GM18873 (cell line): ENCODE measurements around the gene CD109.
"Not testable (repeated sequence)": the region's sequence is repeated elsewhere in the genome, so short reads cannot be mapped to it uniquely, and the experiment has no call there.

Experiments used
- ATAC-seq: cut with Tn5 transposase; IDR thresholded peaks from one replicate; pipeline ENCODE4 v1.9.1; 2021; ENCODE audit warnings: mild to moderate bottlenecking, moderate library complexity, moderate number of reproducible peaks; ENCODE audit not compliant: unreplicated experiment, low FRiP score

CD109 gene

GRCh38 chr6:73769976-73770375 lies 74.0 kb downstream of the CD109 start:
- ATAC-seq: no peak

DNA sequence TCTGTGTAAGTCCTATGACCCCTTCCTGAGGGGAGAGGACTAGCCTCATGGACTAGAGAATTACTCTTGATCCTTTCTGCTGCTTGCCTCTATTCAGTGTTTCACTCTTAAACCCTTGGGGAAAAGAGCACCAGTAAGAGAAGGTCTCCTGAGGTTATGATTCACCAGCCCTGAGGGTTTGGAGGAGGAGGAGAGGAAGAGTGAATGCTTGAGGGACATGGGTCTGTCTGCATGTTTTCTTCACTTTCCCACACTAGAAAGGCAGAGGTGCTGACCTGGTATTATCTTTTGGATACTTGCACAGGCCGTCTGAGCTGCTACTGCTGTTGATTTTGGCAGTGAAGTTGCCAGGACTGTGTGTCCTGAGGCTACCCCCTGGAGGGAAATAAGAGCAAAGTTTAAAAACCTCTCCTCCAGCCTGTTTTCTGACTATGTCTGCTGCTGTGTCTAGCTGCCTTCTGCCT lies 78.3 kb downstream of the CD109 start:
- no peak for ATAC-seq

DNA sequence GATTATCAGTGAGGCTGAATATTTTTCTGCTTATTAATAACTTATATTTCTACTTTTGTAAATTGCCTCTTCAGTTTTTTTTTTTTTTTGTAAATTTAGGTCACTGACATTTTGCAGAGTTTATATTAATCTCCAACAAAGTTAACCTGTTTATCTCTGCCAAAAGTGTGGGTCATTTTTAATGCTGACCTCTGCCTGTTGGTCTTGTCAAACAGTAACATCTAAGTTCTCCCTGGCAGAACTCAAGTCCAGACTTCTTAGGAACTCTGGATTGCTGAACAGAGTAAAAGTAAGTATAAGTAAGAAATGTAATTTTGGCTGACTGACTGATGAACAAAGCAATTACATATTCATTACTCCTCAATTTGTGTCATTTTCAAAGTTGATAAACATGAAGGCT lies 83.9 kb downstream of the CD109 start:
- ATAC-seq: no peak

DNA sequence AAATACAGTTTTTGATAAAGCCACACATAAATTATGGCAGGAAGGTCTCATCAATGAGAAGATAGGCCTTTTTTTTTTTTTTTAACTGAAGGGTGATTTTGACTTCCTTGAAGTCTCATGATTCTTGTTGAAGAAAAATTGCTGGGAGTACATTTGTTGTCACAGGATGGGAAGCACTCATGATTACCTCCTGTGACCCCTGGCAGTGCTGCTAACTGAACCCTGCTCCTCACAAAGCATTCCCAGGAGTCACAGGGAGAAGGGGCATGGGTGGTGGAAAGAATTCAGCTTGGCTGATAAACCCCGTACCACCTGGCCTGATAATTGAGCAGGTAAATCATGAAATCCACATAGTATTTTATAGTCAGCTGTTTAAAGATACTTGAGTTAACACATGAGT lies 86.9 kb downstream of the CD109 start:
- ATAC-seq: no peak

DNA sequence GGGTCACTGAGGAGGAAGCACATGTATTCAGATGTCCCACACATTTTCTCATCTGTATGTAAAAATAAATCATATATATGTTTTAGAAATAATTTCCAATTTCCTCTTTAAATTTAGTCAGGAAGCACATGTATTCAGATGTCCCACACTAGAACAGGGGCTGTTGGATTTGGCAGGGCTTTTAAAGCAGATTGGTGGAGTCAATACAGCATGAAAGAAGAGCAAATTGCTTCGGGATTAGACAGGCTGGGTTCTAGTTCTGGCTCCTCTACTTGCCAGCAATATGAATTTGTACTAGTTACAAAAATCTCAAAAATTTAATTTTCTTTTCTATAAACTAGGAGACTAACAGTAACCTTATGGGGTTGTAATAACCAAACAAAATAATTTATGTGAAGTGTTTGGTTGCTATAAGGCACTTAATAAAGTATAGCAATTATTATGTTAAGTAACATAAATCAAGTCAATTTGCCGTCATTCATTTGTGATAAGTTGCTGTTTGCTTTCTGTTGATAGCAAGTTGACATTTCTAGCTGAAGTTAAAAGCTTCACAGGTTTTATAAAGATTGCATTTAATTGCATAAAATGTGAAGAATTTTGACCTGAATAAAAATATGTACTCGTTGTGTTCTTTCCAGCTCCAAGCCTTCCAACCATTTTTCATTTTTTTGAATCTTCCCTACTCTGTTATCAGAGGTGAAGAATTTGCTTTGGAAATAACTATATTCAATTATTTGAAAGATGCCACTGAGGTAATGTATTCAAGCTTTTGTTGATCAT lies 88.9 kb downstream of the CD109 start:
- no peak for ATAC-seq

GRCh38 chr6:73790574-73790973 lies 94.6 kb downstream of the CD109 start:
- no peak for ATAC-seq

- ATAC-seq: no peak
Measured at GRCh38 chr6:73791336-73791735, 95.3 kb downstream of the CD109 start.

DNA sequence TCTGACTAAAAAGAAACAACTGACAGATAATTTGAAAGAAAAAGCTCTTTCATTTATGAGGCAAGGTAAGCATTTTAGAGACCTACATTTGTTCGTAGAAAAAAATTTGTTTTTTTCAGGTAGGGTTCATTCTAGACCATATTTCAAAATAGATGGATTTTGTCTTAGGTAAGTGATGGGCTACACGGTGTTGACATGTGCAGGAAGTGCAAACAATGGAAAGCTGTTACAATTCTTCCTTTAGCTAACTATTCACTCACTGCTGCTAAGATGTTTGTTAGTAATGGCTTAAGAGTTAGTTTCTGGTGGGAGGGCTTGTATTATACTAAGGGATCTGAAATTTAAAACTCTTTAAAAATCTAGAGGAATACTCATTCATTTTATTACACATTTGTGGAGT lies 96.7 kb downstream of the CD109 start:
- ATAC-seq: no peak

- ATAC-seq: no peak
Measured at GRCh38 chr6:73796881-73797280, 100.9 kb downstream of the CD109 start.

DNA sequence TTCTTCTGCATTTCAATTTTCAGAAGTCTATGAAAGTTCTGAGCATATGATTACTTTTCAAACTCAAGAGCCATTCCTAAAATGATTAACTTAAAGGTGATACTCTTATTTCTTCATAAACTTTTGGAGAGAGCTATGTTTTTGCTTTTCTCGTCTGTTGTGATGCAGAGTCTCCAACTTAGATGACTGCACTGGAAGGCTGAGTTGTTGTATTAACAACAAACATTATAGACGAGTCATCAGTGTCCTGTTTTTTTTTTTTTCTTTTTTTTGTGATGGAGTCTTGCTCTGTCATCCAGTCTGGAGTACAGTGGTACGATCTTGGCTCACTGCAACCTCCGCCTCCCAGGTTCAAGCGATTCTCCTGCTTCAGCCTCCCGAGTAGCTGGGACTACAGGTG lies 101.9 kb downstream of the CD109 start:
- ATAC-seq: no peak

DNA sequence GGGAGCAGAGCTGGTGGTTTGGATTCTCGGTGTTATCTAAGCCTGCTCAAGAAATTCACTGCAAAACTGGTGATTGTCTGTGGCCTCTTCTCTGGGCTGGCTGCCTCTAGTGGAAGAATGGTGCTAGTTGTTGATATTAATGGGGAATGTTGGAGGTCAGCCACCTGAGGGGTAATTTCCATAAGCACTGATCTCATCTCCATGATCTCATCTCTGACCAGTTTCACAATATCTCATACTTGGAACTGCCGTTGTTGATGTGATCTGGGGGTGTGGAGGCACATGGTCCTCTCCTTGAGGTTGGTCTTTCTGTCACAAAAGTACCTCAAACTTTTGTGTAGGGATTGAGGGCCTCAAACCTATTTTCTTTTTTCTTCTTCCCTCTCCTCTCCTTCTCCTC lies 102.6 kb downstream of the CD109 start:
- ATAC-seq: peak; percentile 82

GRCh38 chr6:73800997-73801396 lies 105.0 kb downstream of the CD109 start:
- no peak for ATAC-seq

DNA sequence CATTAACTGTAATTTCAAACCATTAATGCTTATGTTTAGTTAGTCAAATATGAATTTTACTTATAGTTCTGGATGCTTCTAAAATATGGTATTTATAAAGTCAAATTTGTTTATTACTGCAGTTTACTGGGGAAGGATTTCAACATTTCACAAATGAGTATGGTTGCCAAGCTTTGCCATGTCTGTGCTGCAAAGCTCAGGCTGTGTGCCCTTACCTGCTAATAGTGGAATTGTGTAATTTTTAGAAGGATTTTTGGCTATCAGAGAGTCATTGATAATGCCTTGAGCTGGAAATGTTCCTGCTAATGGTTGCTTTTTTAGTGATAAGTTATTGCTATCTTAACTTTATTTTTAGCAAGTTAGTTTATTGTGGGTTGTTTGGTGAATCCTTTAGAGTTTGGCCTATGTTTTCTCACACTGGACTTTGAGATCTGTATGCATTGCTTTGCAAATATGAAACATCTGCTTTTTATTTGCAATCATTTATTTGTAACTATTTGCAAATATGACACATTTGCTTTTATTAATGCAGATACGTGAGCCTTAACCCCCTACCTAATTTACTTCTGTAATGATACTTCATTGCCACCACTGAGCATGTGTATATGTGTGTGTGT lies 105.8 kb downstream of the CD109 start:
- no peak for ATAC-seq

DNA sequence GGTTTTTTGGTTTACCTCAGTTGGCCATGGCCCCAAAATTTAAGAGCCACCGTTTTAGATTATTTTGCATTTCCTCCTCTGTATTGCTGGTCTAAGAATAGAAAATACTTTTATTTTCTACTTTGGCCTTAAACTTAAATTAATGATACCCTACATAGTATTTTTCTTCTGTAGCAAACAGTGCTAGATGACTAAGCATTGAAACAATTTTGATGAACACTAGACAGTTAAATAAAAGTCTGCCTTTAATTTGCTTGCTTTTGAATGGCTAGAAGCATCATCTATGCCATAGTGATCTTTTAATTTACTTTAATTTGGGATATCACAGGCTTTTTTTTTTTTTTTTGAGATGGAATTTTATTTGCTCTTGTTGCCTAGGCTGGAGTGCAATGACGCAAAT lies 106.4 kb downstream of the CD109 start:
- no peak for ATAC-seq

- ATAC-seq: no peak
Measured at GRCh38 chr6:73803562-73804241, 107.7 kb downstream of the CD109 start.

DNA sequence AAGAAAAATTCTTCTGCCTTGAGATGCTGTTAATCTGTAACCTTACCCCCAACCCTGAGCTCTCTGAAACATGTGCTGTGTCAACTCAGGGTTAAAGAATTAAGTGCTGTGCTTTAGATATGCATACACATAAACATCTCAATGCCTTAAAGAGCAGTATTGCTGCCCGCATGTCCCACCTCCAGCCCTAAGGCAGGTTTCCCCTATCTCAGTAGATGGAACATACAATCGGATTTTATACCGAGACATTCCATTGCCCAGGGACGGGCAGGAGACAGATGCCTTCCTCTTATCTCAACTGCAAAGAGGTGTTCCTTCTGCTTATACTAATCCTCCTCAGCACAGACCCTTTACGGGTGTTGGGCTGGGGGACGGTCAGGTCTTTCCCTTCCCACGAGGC lies 109.2 kb downstream of the CD109 start:
- ATAC-seq: not testable (repeated sequence)

DNA sequence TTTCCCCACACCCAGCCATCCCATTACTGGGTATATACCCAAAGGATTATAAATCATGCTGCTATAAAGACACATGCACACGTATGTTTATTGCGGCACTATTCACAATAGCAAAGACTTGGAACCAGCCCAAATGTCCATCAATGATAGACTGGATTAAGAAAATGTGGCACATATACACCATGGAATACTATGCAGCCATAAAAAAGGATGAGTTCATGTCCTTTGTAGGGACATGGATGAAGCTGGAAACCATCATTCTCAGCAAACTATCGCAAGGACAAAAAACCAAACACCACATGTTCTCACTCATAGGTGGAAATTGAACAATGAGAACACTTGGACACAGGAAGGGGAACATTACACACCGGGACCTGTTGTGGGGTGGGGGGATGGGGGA lies 110.0 kb downstream of the CD109 start:
- not testable (repeated sequence) for ATAC-seq

- ATAC-seq: no peak
Measured at GRCh38 chr6:73811706-73812105, 115.7 kb downstream of the CD109 start.

DNA sequence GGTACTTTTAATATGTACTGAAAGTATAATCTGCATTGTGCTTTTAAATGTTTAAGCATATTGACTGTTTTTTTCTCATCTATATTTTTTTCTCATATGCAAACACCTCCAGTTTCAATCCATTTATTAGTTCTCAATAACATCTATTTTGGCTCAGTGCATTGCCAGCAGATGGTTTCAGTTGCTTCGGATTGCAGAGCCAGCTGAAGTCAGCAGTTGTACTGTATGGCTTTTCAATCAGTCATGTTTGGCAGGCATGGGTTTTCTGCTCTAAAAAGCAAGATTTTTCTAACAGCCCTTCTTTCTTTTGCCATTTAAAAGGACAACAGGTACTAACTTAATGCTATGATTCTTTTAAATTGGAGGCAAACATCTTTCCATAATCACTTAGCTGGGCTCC lies 121.2 kb downstream of the CD109 start:
- ATAC-seq: no peak

DNA sequence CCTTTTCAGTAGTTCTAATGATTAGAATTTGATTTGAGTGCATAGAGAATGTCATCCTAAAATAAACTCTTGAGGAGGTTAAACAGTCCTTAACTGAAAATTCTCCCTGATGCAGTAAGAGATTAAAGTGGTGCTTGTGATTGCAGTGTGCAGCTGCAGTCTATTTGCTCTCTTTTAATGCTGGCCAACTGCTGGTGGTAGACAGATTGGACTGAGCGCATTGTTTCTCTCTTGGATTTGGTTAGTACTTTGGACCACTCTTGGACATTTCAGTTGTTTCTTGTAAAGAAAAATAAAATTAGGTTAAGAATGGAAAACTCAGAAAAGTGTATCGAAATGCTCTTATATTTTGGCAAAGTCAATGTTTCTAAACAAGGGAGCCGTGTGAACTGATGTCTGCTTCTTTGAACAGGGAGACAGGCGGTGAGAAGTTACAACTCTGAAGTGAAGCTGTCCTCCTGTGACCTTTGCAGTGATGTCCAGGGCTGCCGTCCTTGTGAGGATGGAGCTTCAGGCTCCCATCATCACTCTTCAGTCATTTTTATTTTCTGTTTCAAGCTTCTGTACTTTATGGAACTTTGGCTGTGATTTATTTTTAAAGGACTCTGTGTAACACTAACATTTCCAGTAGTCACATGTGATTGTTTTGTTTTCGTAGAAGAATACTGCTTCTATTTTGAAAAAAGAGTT lies 127.2 kb downstream of the CD109 start:
- no peak for ATAC-seq

DNA sequence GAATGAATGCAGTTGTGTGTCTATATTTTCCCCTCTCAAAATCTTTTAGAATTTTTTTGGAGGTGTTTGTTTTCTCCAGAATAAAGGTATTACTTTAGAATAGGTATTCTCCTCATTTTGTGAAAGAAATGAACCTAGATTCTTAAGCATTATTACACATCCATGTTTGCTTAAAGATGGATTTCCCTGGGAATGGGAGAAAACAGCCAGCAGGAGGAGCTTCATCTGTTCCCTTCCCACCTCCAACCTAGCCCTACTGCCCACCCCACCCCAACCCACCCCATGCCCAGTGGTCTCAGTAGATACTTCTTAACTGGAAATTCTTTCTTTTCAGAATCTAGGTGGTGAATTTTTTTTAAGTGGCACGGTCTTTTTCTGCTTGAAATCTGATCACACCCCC lies 127.8 kb downstream of the CD109 start:
- ATAC-seq: no peak
